Non-pigmented ciliary epithelial cell (primary cell): Measurements from ENCODE around the gene TSPAN18.
"Not testable (repeated sequence)": the region's sequence is repeated elsewhere in the genome, so short reads cannot be mapped to it uniquely, and the experiment has no call there.

Experiments used
- DNase-seq: peaks from one replicate; pipeline ENCODE4 v3.0.0-alpha.2; 2010; ENCODE audit warnings: low read depth

Gene TSPAN18

DNA sequence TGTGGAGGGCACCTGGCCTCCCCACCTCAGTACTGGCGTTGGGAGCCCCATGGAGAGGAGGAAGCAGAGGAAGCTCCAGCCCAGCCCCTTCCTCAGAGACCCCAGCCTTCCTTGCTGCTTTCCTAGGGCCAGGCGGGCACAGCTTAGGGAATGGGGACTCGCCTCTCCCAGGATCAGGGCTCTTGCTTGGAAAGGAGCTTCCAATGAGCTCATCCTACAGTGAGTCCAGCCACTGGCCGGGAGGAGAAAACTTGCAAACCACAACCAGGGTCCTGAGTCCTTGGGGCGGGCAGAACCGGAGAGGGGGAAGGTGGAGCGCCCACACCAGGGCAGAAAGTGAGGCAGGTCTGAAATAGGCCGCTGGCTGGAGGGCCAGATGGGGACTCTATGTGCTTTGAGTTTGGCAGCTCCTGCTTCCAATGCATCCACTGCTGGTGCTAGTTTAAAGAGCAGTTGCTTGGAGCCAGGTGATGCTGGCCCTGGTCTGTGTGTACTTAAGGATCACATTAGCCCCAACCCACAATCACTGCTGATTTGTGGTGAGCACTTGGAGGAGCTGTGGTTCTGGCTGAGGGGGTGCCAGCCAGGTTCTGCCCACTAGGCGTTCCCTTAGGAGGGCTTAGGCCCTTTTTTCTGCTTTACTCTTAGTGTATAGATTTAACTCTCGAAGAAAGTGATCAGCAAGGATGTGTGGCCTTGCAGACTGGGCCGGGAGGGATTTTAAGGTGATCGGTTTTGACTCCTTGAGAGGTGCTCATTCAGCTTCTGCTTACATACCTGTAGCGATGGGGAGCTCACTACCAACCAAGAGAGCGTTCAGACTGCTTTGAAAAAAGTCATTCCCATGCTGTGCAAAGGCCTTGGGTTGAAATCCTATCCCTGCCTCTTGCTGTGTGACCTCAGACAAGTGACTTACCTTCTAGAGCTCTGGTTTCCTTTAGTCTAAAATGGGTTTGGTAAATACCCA, 142.0 kb downstream of the TSPAN18 start:
- DNase-seq = no peak

DNA sequence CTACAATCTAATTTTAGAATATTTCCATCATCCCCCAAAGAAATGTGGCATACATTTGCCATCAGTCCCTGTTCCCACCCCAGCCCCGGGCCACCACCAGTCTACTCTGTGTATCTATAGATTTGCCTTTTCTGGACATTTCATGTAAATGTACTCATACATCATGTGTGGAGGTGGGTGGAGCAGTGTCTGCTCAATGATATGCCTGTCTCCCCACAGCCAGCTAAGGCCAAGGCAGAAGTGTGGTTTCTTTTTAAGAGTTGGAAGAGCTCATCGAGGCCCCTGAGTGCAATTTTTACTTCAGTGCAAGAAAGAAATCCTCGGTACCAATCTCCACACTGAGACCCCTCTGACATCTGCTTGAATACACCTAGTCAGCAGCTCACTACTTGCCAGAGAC, 143.4 kb downstream of the TSPAN18 start:
- no peak for DNase-seq

DNA sequence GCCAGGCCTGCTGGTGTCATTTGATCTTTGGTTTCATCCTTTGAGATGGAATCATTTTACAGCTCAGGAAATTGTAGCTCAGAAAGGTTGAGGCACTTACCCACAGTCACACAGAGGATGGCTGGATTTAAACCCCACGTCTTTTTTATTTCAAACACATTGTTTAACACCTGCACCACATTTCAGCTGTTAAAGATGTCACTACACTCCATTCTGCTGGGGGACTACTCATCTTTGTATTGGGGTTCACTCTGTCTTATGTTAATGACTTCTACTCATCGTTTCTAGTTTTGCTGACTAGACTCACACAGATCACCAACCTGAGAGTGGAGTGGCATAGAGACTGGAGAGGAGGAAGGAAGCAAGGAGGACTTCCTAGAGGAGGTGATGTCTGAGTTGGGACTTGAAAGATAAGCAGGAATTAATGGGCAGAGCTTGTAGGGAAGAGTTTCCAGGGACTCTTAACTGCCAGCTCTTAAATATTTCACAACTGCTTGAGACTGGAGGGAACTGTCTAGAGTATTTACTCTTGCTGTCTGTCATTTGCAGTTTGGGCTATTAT, 143.9 kb downstream of the TSPAN18 start:
- no peak for DNase-seq

DNA sequence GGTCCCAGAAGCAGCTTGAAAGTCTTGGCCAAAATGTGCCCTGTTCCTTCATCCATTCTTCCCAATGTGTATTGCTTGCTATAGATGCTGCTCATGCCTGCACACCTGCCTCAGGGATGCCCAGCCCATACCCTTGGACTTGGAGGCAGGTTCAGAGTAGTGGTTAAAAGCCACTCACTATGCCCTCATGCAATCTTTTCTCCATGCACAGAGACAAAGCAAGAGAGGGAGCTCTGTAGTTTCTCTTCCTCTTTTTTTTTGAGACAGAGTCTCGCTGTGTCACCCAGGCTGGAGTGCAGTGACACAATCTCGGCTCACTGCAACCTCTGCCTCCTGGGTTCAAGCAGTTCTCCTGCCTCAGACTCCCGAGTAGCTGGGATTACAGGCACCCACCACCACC, 144.9 kb downstream of the TSPAN18 start:
- not testable (repeated sequence) for DNase-seq

DNA sequence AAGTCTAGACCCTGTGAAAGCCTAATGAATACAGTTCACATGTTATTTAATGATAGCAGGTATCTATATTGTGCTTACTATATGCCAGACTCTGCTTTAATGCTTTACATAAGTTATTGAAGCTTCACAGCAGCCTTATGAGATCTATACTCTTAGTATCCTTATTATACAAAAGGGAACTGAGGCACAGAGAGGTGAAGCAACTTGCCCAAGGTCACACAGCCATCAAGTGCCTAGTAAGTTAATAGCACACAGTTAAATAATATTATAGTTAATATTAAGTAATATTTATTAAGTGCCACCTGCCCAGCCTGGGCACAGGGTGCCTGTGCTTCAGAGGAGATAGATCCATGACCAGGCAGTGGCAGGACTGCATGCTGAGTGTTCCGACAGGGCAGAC, 145.8 kb downstream of the TSPAN18 start:
- DNase-seq = no peak

DNA sequence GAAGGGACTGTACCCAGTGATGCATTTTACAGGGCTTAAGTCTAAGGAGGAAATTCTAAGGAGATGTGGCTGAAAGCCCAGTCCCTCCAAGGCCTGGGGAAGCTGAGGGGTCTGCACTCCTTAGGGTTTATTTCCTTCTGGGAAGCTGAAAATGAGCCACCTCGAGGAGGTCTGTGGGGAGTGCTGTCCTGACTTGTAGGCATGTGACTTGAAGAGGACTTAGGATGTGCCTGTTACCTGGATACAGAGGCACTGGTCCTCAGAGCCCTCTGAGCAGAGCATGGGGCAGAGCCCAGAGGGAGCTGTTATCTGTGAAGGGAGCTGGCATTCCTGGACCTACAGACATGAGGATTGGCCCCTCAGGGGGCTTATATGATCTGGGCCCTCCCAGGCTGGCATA, 146.8 kb downstream of the TSPAN18 start:
- no peak for DNase-seq

DNA sequence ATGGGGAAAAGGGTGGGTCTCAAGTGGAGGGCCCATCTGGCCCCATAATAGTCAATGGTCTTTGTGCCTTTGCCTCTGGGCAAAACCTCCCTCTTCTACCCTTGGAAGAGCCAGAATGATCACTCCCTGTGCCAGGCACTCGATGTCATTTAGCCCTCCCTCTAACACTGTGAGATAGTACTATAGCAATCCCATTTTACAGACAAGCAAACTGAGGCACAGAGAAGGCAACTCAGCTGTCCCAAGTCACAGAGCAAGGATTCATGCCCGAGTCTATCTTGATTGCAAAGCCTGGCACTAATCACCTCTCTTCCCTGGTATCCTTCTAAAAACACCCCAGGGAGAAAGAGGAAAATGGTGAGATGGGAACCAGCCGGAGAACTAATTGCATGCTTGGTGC, 147.5 kb downstream of the TSPAN18 start:
- no peak for DNase-seq

DNA sequence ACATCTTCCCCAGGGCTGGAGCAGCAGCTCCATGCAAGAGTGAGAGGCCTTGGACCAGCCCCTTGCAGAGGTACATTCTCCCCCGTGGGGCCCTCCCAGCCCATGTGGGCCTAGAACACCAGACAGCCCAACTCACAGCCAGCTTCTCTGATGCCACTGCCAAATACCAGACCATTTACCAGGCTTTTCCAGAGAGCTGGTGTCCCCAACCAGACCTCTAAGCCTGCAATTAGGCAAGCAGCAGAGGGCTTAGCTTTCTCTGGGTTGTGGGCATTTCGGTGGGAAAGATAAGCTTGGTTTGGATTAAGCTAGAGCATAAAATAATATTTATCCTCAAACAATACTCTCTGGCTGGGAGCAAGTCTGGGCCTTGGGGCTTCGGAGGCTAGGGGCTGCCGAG, 148.3 kb downstream of the TSPAN18 start:
- DNase-seq = no peak

DNA sequence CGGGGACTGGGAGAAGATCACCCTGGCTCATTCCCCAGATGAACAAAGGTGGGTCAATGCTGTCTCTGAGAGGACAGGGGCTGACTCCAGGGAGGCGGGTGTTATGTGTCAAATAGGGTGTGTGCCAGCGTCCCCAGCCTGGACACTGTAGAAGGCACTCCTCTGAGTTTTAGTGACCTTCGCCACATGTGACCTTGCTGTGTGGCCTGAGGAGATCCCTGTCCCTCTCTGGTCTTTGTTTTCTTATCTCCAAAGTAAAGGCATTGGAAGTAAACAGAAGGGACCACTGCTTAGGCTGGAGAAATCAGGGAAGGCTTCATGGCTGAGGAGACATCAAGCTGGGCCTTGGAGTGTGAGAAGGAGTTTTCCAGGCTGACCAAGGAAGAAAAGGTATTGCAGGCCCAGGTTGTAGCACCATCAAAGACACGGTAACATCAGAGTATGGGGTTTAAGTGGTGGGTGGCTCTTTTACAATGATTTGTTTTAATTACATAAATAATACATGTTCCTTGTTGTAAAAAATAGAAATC, 149.5 kb downstream of the TSPAN18 start:
- no peak for DNase-seq

DNA sequence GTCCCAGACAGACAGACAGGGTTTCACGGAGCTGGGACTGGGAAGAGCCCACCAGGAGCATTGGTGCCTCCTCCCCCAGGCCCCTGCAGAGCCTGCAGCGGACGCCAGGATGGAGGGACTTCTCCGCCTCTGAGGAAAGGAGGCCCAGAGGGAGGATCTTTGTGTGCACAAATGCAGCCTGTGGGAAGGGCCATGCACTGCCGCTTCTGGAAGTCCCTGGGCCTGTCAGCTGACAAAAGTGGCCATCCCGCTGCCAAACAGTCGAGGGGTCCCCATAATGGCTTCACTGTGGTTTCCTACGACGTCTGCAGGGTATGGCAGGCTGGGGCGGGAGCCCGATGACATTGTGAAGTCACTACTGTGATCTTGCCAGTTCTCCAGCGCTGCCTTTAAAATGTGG, 150.1 kb downstream of the TSPAN18 start:
- no peak for DNase-seq

DNA sequence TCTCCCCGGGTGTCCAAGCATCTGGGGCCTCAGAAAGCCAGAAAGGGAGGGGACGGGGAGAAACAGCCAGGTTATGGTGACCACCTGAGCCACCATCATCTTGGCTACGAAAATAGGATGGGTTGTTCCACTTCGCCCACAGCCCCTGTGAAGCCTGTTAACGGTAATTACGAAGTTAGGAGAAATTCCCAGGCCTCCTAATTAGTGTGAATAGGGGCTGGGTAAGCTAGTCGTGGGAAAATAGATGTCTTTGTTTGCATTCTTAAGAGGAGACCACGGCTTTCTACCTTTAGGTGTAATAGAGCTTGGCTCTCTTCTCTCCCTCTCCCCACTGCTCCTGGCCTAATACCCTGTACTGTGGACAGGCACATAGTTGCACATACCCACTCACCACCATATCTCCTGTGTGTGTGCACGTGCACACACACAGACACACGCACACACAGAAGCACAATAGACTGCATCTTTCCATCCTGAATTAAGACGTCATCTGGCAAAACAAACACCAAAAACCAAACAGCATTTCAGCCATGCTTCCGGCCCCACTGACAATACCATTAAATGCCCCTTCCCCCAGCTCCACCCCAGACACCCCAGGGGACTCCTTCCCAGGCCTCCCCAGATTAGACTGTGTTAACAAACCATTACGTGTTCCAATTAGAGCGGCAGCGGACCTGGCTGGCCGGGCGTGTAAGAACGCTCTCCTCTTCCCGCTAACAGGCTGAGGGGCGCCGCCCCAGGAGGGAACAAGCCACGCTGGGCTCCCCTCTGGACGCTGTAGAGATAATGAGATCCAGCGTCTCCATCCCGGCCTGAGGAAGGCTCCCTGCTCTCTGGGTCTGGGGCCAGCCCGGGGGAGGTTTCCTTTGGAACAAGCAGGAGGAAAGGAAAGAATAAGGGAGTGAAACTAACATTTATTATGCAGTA, 151.1 kb downstream of the TSPAN18 start:
- DNase-seq = no peak

DNA sequence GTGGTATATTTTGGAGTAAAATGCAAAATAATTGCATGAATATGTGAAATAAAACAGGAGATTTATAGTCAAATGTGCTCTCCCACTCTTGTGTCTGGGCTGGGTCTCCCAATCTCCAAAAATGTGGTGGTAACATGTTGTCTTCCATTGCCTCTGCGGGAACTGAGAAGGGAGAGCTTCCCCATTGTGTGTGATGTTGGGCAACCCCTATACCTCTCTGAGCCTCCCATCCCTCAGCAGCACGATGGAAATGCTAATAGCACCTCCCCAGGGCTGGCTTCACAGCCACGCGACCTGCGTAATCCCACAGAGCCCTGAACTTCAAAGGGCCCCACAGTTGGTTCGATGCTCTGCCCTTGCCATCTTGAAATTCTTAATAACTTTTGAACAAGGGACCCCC, 151.9 kb downstream of the TSPAN18 start:
- DNase-seq = no peak

DNA sequence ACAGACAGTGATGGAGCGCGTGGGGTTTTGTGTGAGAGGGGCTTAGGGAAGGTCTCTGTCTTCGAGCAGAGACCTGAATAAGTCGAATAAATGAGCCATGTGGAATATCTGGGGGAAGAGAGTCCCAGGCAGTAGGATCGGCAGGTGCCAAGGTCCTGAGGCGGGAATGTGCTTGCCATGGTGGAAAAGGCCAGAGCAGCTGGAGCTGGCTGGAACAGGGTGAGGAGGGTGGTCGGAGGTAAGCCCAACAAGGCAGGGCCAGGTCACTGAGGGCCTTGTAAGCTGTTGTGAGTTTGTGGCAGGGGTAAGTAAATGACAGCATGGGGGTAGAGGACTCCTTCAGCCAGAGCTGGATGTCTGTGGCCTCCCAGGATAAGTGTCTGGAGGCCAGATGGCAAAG, 152.7 kb downstream of the TSPAN18 start:
- no peak for DNase-seq

DNA sequence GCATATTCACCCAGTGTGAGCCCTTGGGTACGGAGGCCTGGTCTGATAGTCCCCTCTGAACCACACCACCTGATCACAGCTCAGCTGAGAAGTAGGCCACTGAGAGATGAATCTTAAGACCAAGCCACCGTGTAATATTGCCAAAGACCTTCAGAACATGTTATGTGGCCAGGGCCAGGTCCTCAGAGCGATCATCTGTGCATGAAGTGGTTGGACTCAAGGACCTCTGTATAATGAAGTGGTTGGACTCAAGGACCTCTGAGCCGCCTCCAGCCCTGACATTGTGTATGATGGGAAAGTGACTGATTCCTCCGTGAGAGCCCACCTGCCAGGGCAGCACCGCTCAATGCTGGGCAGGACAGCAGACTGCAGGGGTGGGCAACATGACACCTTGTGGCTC, 153.7 kb downstream of the TSPAN18 start:
- no peak for DNase-seq

DNA sequence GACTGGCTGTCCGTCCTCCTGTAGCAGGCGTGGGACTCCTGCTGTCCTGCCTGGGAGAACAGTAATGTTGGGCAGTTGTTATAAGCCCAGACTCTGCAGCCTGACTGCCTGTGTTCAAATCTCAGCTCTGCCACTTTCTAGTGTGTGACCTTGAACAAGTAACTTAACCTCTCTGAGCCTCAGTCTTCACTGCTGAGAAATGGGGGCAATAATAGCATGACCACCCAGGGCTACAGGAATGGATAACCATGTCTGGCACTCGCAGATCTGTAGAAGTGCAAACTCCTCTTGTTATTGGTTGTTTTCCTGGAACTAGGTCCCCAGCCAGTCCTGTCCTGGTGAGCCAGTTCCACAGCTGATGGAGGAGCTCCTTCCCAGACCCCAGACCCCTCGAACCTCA, 154.2 kb downstream of the TSPAN18 start:
- no peak for DNase-seq

DNA sequence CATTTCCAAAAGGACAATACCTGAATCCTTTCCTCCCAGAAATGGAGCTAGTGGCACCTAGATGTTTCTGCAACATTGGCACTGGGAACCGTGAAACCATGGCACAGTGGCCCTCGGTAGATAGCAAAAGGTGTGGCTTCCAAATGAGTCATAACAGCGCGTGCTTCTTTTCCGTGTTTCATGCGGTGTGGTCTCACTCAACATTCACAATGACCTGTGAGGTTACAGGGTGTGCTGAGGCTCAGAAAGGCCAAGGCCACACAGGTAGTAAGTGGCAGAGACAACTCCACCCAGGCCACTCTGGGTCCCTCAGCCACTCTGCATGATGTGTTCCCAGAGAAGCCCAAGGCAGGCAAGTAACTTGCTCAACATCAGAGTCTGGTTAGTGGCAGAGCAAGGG, 156.5 kb downstream of the TSPAN18 start:
- no peak for DNase-seq

DNA sequence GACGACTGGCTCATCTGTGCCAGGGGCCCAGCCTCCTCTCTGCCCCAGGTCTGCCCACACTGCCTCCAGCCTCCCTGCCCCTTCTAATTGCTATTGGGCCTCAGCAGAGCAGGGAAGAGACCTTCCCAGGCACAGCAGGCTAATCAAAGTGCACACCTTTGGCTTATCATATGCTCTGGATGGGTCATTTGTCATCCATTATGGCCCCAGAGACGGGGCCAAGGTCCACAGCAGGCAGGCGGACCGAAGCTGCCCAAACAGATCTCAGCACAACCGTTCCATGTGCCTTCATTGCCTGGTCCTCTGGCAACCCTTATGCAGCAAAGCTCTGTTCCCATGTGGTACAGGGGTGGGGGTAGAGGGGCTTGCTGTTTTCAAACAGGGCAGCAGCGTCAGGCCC, 157.3 kb downstream of the TSPAN18 start:
- no peak for DNase-seq

DNA sequence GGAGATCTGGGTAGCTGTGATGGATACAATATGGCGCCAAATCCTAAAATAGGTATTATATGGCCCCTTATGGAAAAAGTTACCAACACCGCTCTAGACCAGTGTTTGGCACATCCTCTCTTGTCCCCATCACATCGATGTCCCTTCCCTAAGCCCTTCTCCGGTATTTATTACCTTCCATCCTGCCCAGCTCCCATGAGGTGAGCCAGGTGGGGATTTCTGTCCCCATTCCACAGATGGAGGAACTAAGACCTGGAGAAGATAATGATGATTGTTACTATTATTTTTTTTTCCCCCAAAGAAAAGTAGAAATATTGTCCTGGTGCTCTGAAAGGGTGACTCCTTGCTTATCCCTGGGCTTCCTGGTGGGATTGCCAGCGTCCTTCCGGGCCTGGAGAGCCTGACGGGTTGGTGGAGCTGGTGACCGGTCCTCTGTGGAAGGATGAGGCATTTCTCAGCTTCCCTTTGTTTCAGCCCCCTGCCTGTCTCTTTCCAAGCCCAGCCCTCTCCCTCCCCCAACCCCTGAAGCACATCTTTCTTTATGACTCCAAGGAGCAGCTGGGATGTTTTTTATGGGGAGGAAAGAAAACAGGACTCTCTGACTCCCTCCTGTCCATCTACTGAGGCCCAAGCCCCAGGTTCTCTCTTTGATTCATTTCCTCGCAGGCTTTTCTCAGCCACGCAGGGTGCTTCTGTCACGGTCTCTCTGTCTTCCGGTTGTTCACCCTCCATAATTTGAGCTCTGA, 158.5 kb downstream of the TSPAN18 start:
- no peak for DNase-seq

DNA sequence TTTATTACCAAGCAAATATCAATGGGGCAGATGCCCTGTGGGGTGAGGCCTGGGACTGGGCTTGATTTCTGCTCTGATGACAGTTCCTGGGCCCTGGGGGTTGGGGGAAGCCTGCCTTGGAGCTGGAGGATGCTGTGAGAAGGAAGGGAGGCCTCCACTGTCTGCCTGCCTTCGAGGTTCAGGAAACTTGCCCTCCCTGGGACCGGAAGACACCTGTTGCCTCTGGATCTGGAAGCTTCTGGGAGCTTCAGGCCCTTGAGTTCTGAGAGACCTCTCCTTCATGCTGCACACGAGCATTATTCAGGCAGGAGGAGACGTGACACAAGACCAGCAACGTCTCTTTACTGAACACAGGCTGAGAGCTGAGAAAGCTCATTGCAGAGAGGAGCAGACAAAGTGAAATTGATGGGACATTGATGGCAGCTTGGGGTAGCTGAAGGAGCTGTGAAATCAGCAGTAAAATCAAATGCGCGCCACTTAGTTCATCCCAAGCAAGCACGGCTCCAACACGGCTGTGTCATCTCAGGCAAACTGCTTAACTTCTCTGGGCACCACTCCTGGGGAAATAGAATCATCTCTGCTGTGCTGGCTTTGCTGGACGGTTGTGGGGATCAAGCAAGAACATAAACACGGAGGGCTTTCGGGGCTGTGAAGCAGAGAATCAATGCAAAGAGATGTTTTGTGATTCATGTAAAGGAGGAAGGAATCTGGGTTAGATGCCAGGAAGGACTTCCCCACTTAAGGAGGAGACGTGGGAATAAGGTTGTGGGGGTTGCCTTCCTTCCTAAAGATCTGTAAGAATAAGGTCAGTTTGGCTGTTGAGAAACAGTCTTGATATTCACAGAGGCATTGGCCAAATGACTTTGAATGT, 159.4 kb downstream of the TSPAN18 start:
- no peak for DNase-seq

DNA sequence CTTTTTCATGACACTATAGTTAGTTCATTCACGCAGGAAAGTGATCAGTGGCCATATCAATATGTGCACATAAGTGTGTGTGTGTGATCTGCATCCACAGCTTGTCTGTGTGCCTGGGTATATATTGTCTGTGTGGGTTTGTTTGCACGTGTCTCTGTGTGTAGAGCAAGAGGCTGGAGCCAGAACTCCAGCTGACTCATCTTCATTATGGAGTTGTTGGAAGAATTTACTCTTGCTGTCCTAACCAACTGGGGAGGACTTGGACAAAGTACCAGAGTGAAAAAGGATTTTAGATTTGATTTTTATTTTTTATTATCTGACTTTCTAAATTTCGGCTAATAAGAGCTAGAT, 160.0 kb downstream of the TSPAN18 start:
- DNase-seq = no peak

DNA sequence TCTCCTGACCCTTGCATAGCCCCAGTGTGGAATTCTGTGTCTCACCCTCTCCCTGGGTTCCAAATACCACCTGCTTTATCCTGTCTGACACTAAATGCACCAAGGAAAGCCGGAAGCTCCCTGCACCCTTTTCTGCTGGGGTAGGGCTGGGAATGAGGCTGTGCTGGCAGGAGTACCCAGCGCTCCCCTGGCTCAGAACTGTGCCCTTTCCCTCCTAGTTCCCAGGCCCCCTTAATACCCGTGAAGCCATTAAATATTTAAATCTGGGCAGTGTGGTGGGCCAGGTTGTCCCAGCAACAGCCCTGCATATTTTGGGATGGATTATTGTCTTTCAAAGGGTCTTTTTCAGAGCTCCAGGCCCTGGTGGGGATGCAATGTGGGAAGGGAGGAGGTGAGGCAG, 160.9 kb downstream of the TSPAN18 start:
- DNase-seq = no peak
